Thymus (tissue), 11 donors: Measurements from ENCODE around the gene CKS1B. TPM values are rescaled to one million over a fixed set of nuclear protein-coding genes. Genes with fewer than 3 reads are reported as not detected.

Experiments used
- DNase-seq, 9 donors: peaks; one replicate each; pipeline ENCODE4 v3.0.0-alpha.2; 2013; ENCODE audit warnings: low spot score in 9 of 9, low read depth in 6 of 9, missing footprints in 1 of 9
- H3K27ac ChIP-seq, 2 donors: one replicate each; pipeline ENCODE4 v1.5.1; 2013; ENCODE audit warnings: control low read depth in 1 of 2, low read depth in 1 of 2, low read length in 1 of 2, mild to moderate bottlenecking in 1 of 2, moderate library complexity in 1 of 2
- H3K27me3 ChIP-seq, 2 donors: one replicate each; pipeline ENCODE4 v1.5.1; 2013; ENCODE audit warnings: low read length in 1 of 2; ENCODE audit not compliant: control insufficient read depth in 2 of 2, insufficient read depth in 1 of 2
- H3K36me3 ChIP-seq, 2 donors: one replicate each; pipeline ENCODE4 v1.5.1; 2013; ENCODE audit warnings: low read length in 1 of 2, mild to moderate bottlenecking in 1 of 2, moderate library complexity in 1 of 2; ENCODE audit not compliant: control insufficient read depth in 2 of 2, insufficient read depth in 2 of 2
- H3K4me1 ChIP-seq, 2 donors: one replicate each; pipeline ENCODE4 v1.5.1; 2013; ENCODE audit warnings: low read length in 2 of 2; ENCODE audit not compliant: control insufficient read depth in 2 of 2, insufficient read depth in 2 of 2
- H3K4me3 ChIP-seq, 2 donors: one replicate each; pipeline ENCODE4 v1.5.1; 2013; ENCODE audit warnings: low read length in 2 of 2, control low read depth in 1 of 2, mild to moderate bottlenecking in 1 of 2
- H3K9me3 ChIP-seq, 2 donors: one replicate each; pipeline ENCODE4 v1.5.1; 2013; ENCODE audit warnings: low read length in 1 of 2, mild to moderate bottlenecking in 1 of 2; ENCODE audit not compliant: control insufficient read depth in 2 of 2, insufficient read depth in 1 of 2
- WGBS: extraction: QIAGEN DNeasy Blood & Tissue Kit; methylation state at CpG from one replicate; pipeline ENCODE4 v1.1.7; 2013; 5-methylcytosine and 5-hydroxymethylcytosine counted together
- polyA plus RNA-seq: library from polyadenylated mRNA; stranded (reverse); fragments of 200-250 nt; gene quantifications from one replicate; pipeline ENCODE4 v1.2.3, GENCODE V29; 2013
- total RNA-seq: library from RNA; stranded (reverse); fragments of 120-200 nt; gene quantifications from one replicate; pipeline ENCODE4 v1.2.4, GENCODE V29; 2013
- donor health status: healthy.

Gene CKS1B
- total and polyA plus RNA-seq, 2 donors, result 32.8 to 113 TPM

GRCh38 chr1:155001425-155001674 is 26.9 kb downstream of the CKS1B start:
- H3K9me3 ChIP-seq, result peaks cover 0 to 19% of the 10 kb centered on the region in 2 donors
- peaks cover 58 to 95% of the 10 kb centered on the region in 2 donors for H3K27me3 ChIP-seq
- H3K36me3 ChIP-seq, result no peaks in the 10 kb centered on the region
- H3K4me3 ChIP-seq, result peak overlapping the region; percentile 47 to 48
- WGBS, result 2% methylated on average over 11 of the region's 11 CpGs
- DNase-seq, result no peak
- H3K27ac ChIP-seq, result peak overlapping the region; percentile 79 to 87
- peaks cover 3 to 89% of the 10 kb centered on the region in 2 donors for H3K4me1 ChIP-seq

- Histone ChIP-seq H3K27me3 (peaks cover 54 to 91% of the 10 kb centered on the region in 2 donors), H3K4me3 (peak overlapping the region; percentile 47 to 48), H3K27ac (peak overlapping the region; percentile 79 to 87), H3K4me1 (peaks cover 3 to 94% of the 10 kb centered on the region in 2 donors), H3K9me3 (peaks cover 0 to 19% of the 10 kb centered on the region in 2 donors), H3K36me3 (no peaks in the 10 kb centered on the region)
- WGBS, result 1% methylated on average over 38 of the region's 38 CpGs
- peak in 4 of 9 donors; percentile 68 to 87 (median 72) for DNase-seq
These were observed 27.4 kb downstream of the CKS1B start for GRCh38 chr1:155001675-155002463.

- Histone ChIP-seq H3K27ac (peak within 1 kb of the TSS; percentile 79 to 87), H3K9me3 (peaks cover 0 to 19% of the 10 kb centered on the region in 2 donors), H3K4me3 (peak within 1 kb of the TSS; percentile 48 to 52), H3K27me3 (peaks cover 47 to 84% of the 10 kb centered on the region in 2 donors), H3K36me3 (no peaks in the 10 kb centered on the region), H3K4me1 (peaks cover 3 to 94% of the 10 kb centered on the region in 2 donors)
- DNase-seq, result no peak
- 2% methylated on average over 34 of the region's 35 CpGs for WGBS
These were observed 28.2 kb downstream of the CKS1B start, which contains the start of gene ZBTB7B for GRCh38 chr1:155002464-155003226. ZBTB7B (plus strand) TSS chr1:155002802; CDS start chr1:155014661, 11,859 bp downstream.

- H3K36me3 ChIP-seq, result no peaks in the 10 kb centered on the region
- H3K9me3 ChIP-seq, result peaks cover 0 to 16% of the 10 kb centered on the region in 2 donors
- peak overlapping the region; percentile 48 to 52 for H3K4me3 ChIP-seq
- peak overlapping the region; percentile 51 to 86 for H3K27ac ChIP-seq
- 1% methylated on average over 37 of the region's 37 CpGs for WGBS
- peaks cover 3 to 94% of the 10 kb centered on the region in 2 donors for H3K4me1 ChIP-seq
- peaks cover 42 to 80% of the 10 kb centered on the region in 2 donors for H3K27me3 ChIP-seq
- DNase-seq, result no peak
These were observed 28.8 kb downstream of the CKS1B start for GRCh38 chr1:155003227-155003765.

GRCh38 chr1:155003766-155004351 is 29.4 kb downstream of the CKS1B start:
- H3K36me3 ChIP-seq, result no peaks in the 10 kb centered on the region
- H3K27ac ChIP-seq, result peak overlapping the region; percentile 51 to 86
- DNase-seq, result no peak
- H3K4me1 ChIP-seq, result peaks cover 3 to 94% of the 10 kb centered on the region in 2 donors
- H3K27me3 ChIP-seq, result peaks cover 42 to 79% of the 10 kb centered on the region in 2 donors
- WGBS, result 9% methylated on average over 34 of the region's 34 CpGs
- peaks cover 0 to 16% of the 10 kb centered on the region in 2 donors for H3K9me3 ChIP-seq
- H3K4me3 ChIP-seq, result peak overlapping the region; percentile 48 to 52

- peaks cover 2 to 94% of the 10 kb centered on the region in 2 donors for H3K4me1 ChIP-seq
- no peak for DNase-seq
These were observed 30.0 kb downstream of the CKS1B start for GRCh38 chr1:155004352-155005075.

GRCh38 chr1:155005076-155006011 is 30.9 kb downstream of the CKS1B start:
- Histone ChIP-seq H3K27me3 (peaks cover 31 to 77% of the 10 kb centered on the region in 2 donors), H3K4me3 (no peak overlapping the region), H3K4me1 (peaks cover 4 to 94% of the 10 kb centered on the region in 2 donors), H3K36me3 (no peaks in the 10 kb centered on the region), H3K27ac (peak overlapping the region; percentile 28 to 42), H3K9me3 (peaks cover 0 to 16% of the 10 kb centered on the region in 2 donors)
- 85% methylated on average over 17 of the region's 17 CpGs for WGBS
- no peak for DNase-seq

More at GRCh38 chr1:155004352-155005075, 30.0 kb downstream of the CKS1B start:
- Histone ChIP-seq H3K36me3 (no peaks in the 10 kb centered on the region), H3K27ac (peak overlapping the region; percentile 10 to 28), H3K9me3 (peaks cover 0 to 16% of the 10 kb centered on the region in 2 donors), H3K27me3 (peaks cover 39 to 79% of the 10 kb centered on the region in 2 donors), H3K4me3 (peak overlapping the region; percentile 48 to 52)
- 92% methylated on average over 5 of the region's 5 CpGs for WGBS
